Measurements from ENCODE around the gene IPO4.
"Not testable (repeated sequence)": the region's sequence is repeated elsewhere in the genome, so short reads cannot be mapped to it uniquely, and the experiment has no call there.

- TF ChIP-seq, protein P1, sequence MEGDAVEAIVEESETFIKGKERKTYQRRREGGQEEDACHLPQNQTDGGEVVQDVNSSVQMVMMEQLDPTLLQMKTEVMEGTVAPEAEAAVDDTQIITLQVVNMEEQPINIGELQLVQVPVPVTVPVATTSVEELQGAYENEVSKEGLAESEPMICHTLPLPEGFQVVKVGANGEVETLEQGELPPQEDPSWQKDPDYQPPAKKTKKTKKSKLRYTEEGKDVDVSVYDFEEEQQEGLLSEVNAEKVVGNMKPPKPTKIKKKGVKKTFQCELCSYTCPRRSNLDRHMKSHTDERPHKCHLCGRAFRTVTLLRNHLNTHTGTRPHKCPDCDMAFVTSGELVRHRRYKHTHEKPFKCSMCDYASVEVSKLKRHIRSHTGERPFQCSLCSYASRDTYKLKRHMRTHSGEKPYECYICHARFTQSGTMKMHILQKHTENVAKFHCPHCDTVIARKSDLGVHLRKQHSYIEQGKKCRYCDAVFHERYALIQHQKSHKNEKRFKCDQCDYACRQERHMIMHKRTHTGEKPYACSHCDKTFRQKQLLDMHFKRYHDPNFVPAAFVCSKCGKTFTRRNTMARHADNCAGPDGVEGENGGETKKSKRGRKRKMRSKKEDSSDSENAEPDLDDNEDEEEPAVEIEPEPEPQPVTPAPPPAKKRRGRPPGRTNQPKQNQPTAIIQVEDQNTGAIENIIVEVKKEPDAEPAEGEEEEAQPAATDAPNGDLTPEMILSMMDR (IDR thresholded peaks at IDR 0.05; ENCODE audit: low read depth, low read length), result not testable (repeated sequence)
- not testable (repeated sequence) for TF ChIP-seq MAX (IDR thresholded peaks at IDR 0.05; ENCODE audit: low read depth, low read length)
These were observed 34.4 kb upstream of the IPO4 start for GRCh38 chr14:24222987-24223386.

Measured in NB4 (cell line).